Measurements from ENCODE around the gene SIAH1.
"Not testable (repeated sequence)": the region's sequence is repeated elsewhere in the genome, so short reads cannot be mapped to it uniquely, and the experiment has no call there.

SIAH1 gene

GRCh38 chr16:48393485-48394354 lies 8.5 kb upstream of the SIAH1 start:
- DNase-seq (ENCODE audit: low read depth in 4 of 4, low spot score in 1 of 4): no peak

GRCh38 chr16:48392407-48392806 lies 7.2 kb upstream of the SIAH1 start:
- no peak for DNase-seq (ENCODE audit: low read depth in 4 of 4, low spot score in 1 of 4)

GRCh38 chr16:48386559-48387312 lies 1.5 kb upstream of the SIAH1 start:
- DNase-seq (ENCODE audit: low read depth in 4 of 4, low spot score in 1 of 4): no peak

GRCh38 chr16:48384520-48385252 lies 527 bp downstream of the SIAH1 start:
- peak in 2 of 4 experiments; percentile 3 to 17 for DNase-seq (ENCODE audit: low read depth in 4 of 4, low spot score in 1 of 4)

GRCh38 chr16:48383877-48384519 lies 1.2 kb downstream of the SIAH1 start:
- DNase-seq (ENCODE audit: low read depth in 4 of 4, low spot score in 1 of 4): no peak

- DNase-seq (ENCODE audit: low read depth in 4 of 4, low spot score in 1 of 4): no peak
Observed at GRCh38 chr16:48383009-48383876, 2.0 kb downstream of the SIAH1 start.

GRCh38 chr16:48382131-48382530 lies 3.1 kb downstream of the SIAH1 start:
- DNase-seq (ENCODE audit: low read depth in 4 of 4, low spot score in 1 of 4): no peak

GRCh38 chr16:48381201-48381600 lies 4.0 kb downstream of the SIAH1 start:
- no peak for DNase-seq (ENCODE audit: low read depth in 4 of 4, low spot score in 1 of 4)

GRCh38 chr16:48378836-48379235 lies 6.4 kb downstream of the SIAH1 start:
- DNase-seq (ENCODE audit: low read depth in 4 of 4, low spot score in 1 of 4): no peak

- no peak for DNase-seq (ENCODE audit: low read depth in 4 of 4, low spot score in 1 of 4)
Observed at GRCh38 chr16:48378276-48378675, 6.9 kb downstream of the SIAH1 start.

GRCh38 chr16:48377301-48377700 lies 7.9 kb downstream of the SIAH1 start:
- not testable (repeated sequence) for DNase-seq (ENCODE audit: low read depth in 4 of 4, low spot score in 1 of 4)

GRCh38 chr16:48374255-48374654 lies 11.0 kb downstream of the SIAH1 start:
- DNase-seq (ENCODE audit: low read depth in 4 of 4, low spot score in 1 of 4): no peak

- no peak for DNase-seq (ENCODE audit: low read depth in 4 of 4, low spot score in 1 of 4)
Observed at GRCh38 chr16:48373258-48374029, 11.8 kb downstream of the SIAH1 start.

- no peak for DNase-seq (ENCODE audit: low read depth in 4 of 4, low spot score in 1 of 4)
Observed at GRCh38 chr16:48372744-48373143, 12.5 kb downstream of the SIAH1 start.

- DNase-seq (ENCODE audit: low read depth in 4 of 4, low spot score in 1 of 4): no peak
Observed at GRCh38 chr16:48371393-48371780, 13.8 kb downstream of the SIAH1 start.

GRCh38 chr16:48370668-48371392 lies 14.4 kb downstream of the SIAH1 start:
- not testable (repeated sequence) for DNase-seq (ENCODE audit: low read depth in 4 of 4, low spot score in 1 of 4)

GRCh38 chr16:48370229-48370628 lies 15.0 kb downstream of the SIAH1 start:
- DNase-seq (ENCODE audit: low read depth in 4 of 4, low spot score in 1 of 4): no peak

- no peak for DNase-seq (ENCODE audit: low read depth in 4 of 4, low spot score in 1 of 4)
Observed at GRCh38 chr16:48369765-48370164, 15.4 kb downstream of the SIAH1 start.

Data from stimulated activated CD4-positive, alpha-beta T cell treated with anti-CD3 and anti-CD28 coated beads, Interleukin-1b, Interleukin-23, amount 100 ng/mL, for 24 hours (primary cell).